HEK293 (cell line): Measurements from ENCODE around the gene CARD11.

Experiments
- CTCF ChIP-seq: fragments of 450-650 bp; formaldehyde crosslinking; IDR thresholded peaks from 2 replicates; pipeline ENCODE4 v1.5.1; 2016; ENCODE audit warnings: missing biosample characterization, missing genetic modification characterization
- GLI2 ChIP-seq: fragments of 450-650 bp; formaldehyde crosslinking; IDR thresholded peaks from 2 replicates; pipeline ENCODE4; 2017; ENCODE audit warnings: missing biosample characterization, missing genetic modification characterization, low read depth, borderline replicate concordance
- ZBTB1 ChIP-seq: fragments of 450-650 bp; formaldehyde crosslinking; IDR thresholded peaks from 2 replicates; pipeline ENCODE4 v1.5.1; 2016; ENCODE audit warnings: missing biosample characterization, missing genetic modification characterization
- ZFHX2 ChIP-seq: fragments of 450-650 bp; formaldehyde crosslinking; conservative IDR thresholded peaks from 2 replicates; pipeline ENCODE4 v1.5.1; 2016; ENCODE audit warnings: missing biosample characterization, missing genetic modification characterization
- ZNF311 ChIP-seq: fragments of 450-650 bp; formaldehyde crosslinking; IDR thresholded peaks from 2 replicates; pipeline ENCODE4 v1.5.1; 2017; ENCODE audit warnings: missing biosample characterization, missing genetic modification characterization, borderline replicate concordance
- ZNF473 ChIP-seq: fragments of 450-650 bp; formaldehyde crosslinking; IDR thresholded peaks from 2 replicates; pipeline ENCODE4 v1.5.1; 2017; ENCODE audit warnings: missing biosample characterization, missing genetic modification characterization

DNA sequence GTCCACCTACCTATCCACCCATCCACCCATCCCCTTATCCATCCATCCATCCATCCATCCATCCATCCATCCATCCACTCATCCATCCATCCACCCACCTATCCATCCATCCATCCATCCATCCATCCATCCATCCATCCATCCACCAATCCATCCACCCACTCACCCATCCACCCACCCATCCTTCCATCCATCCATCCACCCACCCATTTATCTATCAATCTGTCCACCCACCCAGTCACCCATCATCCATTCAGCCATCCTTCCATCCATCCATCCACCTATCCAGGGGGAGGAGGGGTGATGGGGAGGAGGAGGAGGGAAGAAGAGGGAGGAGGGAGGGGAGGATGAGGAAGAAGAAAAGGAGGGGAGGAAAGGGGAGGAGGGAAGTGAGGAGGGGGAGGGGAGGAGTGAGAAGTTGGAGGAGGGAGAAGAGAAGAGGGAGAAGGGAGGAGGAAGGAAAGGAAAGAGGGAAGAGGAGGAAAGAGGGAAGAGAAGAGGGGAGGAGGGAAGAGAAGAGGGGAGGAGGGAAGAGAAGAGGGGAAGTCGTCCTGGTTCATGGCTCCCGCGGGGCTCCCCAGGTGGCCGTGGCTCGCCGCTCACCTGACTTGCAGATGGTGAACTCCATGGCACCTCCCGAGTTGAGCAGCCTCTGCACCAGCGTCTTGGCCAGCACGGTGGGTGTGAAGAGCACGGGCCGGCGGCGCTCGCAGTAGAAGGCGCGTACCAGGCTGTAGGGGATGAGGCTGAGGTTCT, 130.8 kb downstream of the CARD11 start:
- TF ChIP-seq ZNF311 (tag by site-specific recombination), result no peak
- no peak for TF ChIP-seq CTCF (tag by site-specific recombination)
- TF ChIP-seq ZNF473 (tag by site-specific recombination), result no peak
- no peak for TF ChIP-seq ZBTB1 (tag by site-specific recombination)
- peak; percentile 59 for TF ChIP-seq ZFHX2
- TF ChIP-seq GLI2 (tag by site-specific recombination), result no peak
